ENCODE results near the gene FBXO45.

DNA sequence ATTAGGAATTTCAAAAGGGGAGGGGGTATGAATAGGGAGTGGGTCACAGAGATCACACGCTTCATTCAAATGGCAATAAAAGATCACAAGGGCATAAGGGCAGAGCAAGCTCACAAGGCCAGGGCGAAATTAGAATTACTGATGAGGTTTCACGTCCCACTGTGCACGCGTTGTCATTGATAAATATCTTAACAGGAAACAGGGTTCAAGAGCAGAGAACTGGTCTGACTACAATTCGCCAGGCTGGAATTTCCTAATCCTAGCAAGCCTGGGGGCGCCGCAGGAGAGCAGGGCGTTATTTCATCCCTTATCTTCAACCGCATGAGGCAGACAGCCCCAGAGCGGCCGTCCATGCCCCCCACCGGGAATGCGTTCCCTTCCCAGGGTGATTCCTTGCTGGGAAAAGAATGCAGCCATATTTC lies 35.2 kb upstream of the FBXO45 start:
- TF ChIP-seq, protein P1, sequence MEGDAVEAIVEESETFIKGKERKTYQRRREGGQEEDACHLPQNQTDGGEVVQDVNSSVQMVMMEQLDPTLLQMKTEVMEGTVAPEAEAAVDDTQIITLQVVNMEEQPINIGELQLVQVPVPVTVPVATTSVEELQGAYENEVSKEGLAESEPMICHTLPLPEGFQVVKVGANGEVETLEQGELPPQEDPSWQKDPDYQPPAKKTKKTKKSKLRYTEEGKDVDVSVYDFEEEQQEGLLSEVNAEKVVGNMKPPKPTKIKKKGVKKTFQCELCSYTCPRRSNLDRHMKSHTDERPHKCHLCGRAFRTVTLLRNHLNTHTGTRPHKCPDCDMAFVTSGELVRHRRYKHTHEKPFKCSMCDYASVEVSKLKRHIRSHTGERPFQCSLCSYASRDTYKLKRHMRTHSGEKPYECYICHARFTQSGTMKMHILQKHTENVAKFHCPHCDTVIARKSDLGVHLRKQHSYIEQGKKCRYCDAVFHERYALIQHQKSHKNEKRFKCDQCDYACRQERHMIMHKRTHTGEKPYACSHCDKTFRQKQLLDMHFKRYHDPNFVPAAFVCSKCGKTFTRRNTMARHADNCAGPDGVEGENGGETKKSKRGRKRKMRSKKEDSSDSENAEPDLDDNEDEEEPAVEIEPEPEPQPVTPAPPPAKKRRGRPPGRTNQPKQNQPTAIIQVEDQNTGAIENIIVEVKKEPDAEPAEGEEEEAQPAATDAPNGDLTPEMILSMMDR (conservative IDR thresholded peaks at IDR 0.05; ENCODE audit: low read length) = no peak
- TF ChIP-seq EZH2phosphoT487 (IDR thresholded peaks at IDR 0.05; ENCODE audit: borderline replicate concordance) = no peak
